B cell (primary cell): Measurements from ENCODE around the gene CPT2. TPM values are rescaled to one million over a fixed set of nuclear protein-coding genes. Genes with fewer than 3 reads are reported as not detected.

ENCODE experiments used
- ATAC-seq: fragments of 200-7000 bp; cut with Tn5 transposase; one replicate; pipeline ENCODE4 v1.10.0; 2021; ENCODE audit warnings: low read depth, mild to moderate bottlenecking, moderate number of reproducible peaks, moderate library complexity
- CTCF ChIA-PET: fragments of 350-600 bp; sonication (Branson Sonifier 250); formaldehyde crosslinking; loops from one replicate; lab custom pipeline; 2021; ENCODE audit warnings: antibody characterized with exemption, inconsistent platforms; lab: Charles Lee
- POLR2A ChIA-PET: fragments of 350-600 bp; sonication (Branson Sonifier 250); formaldehyde crosslinking; loops from one replicate; lab custom pipeline; 2021; ENCODE audit warnings: antibody characterized with exemption; lab: Charles Lee
- DNase-seq: peaks from one replicate; pipeline ENCODE4 v3.0.0; 2013
- H2AFZ ChIP-seq: 2 replicates; pipeline ENCODE4 v1.6.1; 2012; ENCODE audit warnings: mild to moderate bottlenecking, low read depth, low read length; ENCODE audit not compliant: insufficient read depth, poor library complexity, severe bottlenecking
- H3K27ac ChIP-seq, 2 donors: 1 replicate in 1 of 2; 2 replicates in 1 of 2; pipeline ENCODE4 v1.5.1; 2012 to 2013; ENCODE audit warnings: low read length in 2 of 2, mild to moderate bottlenecking in 2 of 2, moderate library complexity in 1 of 2
- H3K27me3 ChIP-seq, 4 experiments: fragments of 200-600 bp in 1 of 4; sonication (generic) in 1 of 4; replicated peaks in 1 of 4; 1 replicate in 2 of 4; 2 replicates in 2 of 4; pipeline versions ENCODE4 v1.6.1 to v1.7.0; 2013 to 2016; ENCODE audit warnings: low read length in 3 of 4, mild to moderate bottlenecking in 2 of 4, mixed read lengths in 1 of 4, moderate library complexity in 1 of 4; ENCODE audit not compliant: insufficient read depth in 4 of 4, control insufficient read depth in 3 of 4; ENCODE audit errors: control extremely low read depth in 1 of 4
- H3K36me3 ChIP-seq, 2 experiments: replicated peaks in 1 of 2; 1 replicate in 1 of 2; 2 replicates in 1 of 2; pipeline versions ENCODE4 v1.6.1 to v1.7.1; 2013; ENCODE audit warnings: low read length in 1 of 2; ENCODE audit not compliant: insufficient read depth in 2 of 2, control insufficient read depth in 1 of 2; ENCODE audit errors: control extremely low read depth in 1 of 2, extremely low read depth in 1 of 2
- H3K4me1 ChIP-seq, 2 donors: fragments of 200-600 bp in 1 of 2; sonication (generic) in 1 of 2; 1 replicate in 1 of 2; 2 replicates in 1 of 2; pipeline versions ENCODE4 v1.5.1 to v1.6.1; 2013 to 2017; ENCODE audit warnings: low read length in 2 of 2; ENCODE audit not compliant: control insufficient read depth in 2 of 2, insufficient read depth in 2 of 2
- H3K4me2 ChIP-seq: replicated peaks from 2 replicates; pipeline ENCODE3; 2012; ENCODE audit warnings: mild to moderate bottlenecking, low read depth, low read length; ENCODE audit not compliant: poor library complexity, severe bottlenecking
- H3K4me3 ChIP-seq, 5 experiments: fragments of 200-600 bp in 1 of 5; sonication (generic) in 1 of 5; 1 replicate in 3 of 5; 2 replicates in 2 of 5; pipeline versions ENCODE4 v1.5.1 to v1.7.0; 2011 to 2016; ENCODE audit warnings: low read length in 4 of 5, mild to moderate bottlenecking in 4 of 5, low read depth in 2 of 5, control low read depth in 1 of 5, moderate library complexity in 1 of 5; ENCODE audit not compliant: insufficient read depth in 1 of 5; ENCODE audit errors: control extremely low read depth in 1 of 5, extremely low read depth in 1 of 5
- H3K79me2 ChIP-seq: fragments of 200-600 bp; sonication (generic); one replicate; pipeline ENCODE4 v1.6.0; 2016; ENCODE audit warnings: low read length; ENCODE audit not compliant: control insufficient read depth, insufficient read depth
- H3K9ac ChIP-seq: fragments of 200-600 bp; sonication (generic); 2 replicates; pipeline ENCODE4 v1.6.1; 2017; ENCODE audit warnings: mild to moderate bottlenecking, low read length, moderate library complexity
- H3K9me3 ChIP-seq, 3 donors: one replicate each; pipeline versions ENCODE4 v1.6.1 to v1.7.1; 2013; ENCODE audit warnings: low read length in 2 of 3; ENCODE audit not compliant: control insufficient read depth in 2 of 3, insufficient read depth in 1 of 3; ENCODE audit errors: control extremely low read depth in 1 of 3
- H4K20me1 ChIP-seq: 2 replicates; pipeline ENCODE4 v1.6.0; 2012; ENCODE audit warnings: mild to moderate bottlenecking, low read length; ENCODE audit not compliant: insufficient read depth, control insufficient read depth, poor library complexity, severe bottlenecking
- H3K27ac Mint-ChIP-seq: one replicate; pipeline ENCODE4 v1.8.0; 2021; ENCODE audit warnings: mixed read lengths
- H3K27me3 Mint-ChIP-seq: one replicate; pipeline ENCODE4 v1.8.0; 2021; ENCODE audit warnings: mixed read lengths
- H3K4me1 Mint-ChIP-seq: one replicate; pipeline ENCODE4 v1.8.0; 2021; ENCODE audit warnings: mixed read lengths
- H3K4me3 Mint-ChIP-seq: one replicate; pipeline ENCODE4 v1.8.0; 2021; ENCODE audit warnings: mixed read lengths
- H3K9me3 Mint-ChIP-seq: one replicate; pipeline ENCODE4 v1.8.0; 2022; ENCODE audit warnings: mixed read lengths; ENCODE audit not compliant: insufficient read depth
- EZH2 ChIP-seq: IDR thresholded peaks from 2 replicates; pipeline ENCODE4 v1.6.1; 2012; ENCODE audit warnings: borderline replicate concordance, low read depth, mild to moderate bottlenecking, moderate library complexity, low read length; ENCODE audit not compliant: insufficient read depth, poor library complexity, severe bottlenecking
- WGBS: methylation state at CpG from one replicate; pipeline ENCODE4 v1.1.5; 2013; ENCODE audit warnings: missing lambda C conversion rate; ENCODE audit not compliant: insufficient coverage; 5-methylcytosine and 5-hydroxymethylcytosine counted together
- intact Hi-C: fragments of 100-400 bp; cut with micrococcal nuclease; formaldehyde crosslinking; loops from one replicate; pipeline ENCODE4 v1.10.0; 2022
- polyA plus RNA-seq: library from polyadenylated mRNA; depleted of rRNA; stranded (reverse); fragments of >200 nt; gene quantifications from 2 replicates; pipeline ENCODE4 v1.2.3, GENCODE V29; 2012
- total RNA-seq, 2 donors: library from RNA; stranded (reverse); fragments of 120-200 nt in 1 of 2; gene quantifications; 1 replicate in 1 of 2; 2 replicates in 1 of 2; pipeline versions ENCODE4 v1.2.3 to v1.2.4, GENCODE V29; 2013 to 2022
- TF ChIP-seq, protein P1 (sequence below): fragments of 200-600 bp; IDR thresholded peaks from one replicate; pipeline ENCODE4 v1.8.0; 2022; ENCODE audit warnings: antibody characterized with exemption, mild to moderate bottlenecking

Gene CPT2
- total and polyA plus RNA-seq, 2 donors (not counting 1 experiment from before 2014, with no cell fraction given): 6.3 to 19.8 TPM

DNA sequence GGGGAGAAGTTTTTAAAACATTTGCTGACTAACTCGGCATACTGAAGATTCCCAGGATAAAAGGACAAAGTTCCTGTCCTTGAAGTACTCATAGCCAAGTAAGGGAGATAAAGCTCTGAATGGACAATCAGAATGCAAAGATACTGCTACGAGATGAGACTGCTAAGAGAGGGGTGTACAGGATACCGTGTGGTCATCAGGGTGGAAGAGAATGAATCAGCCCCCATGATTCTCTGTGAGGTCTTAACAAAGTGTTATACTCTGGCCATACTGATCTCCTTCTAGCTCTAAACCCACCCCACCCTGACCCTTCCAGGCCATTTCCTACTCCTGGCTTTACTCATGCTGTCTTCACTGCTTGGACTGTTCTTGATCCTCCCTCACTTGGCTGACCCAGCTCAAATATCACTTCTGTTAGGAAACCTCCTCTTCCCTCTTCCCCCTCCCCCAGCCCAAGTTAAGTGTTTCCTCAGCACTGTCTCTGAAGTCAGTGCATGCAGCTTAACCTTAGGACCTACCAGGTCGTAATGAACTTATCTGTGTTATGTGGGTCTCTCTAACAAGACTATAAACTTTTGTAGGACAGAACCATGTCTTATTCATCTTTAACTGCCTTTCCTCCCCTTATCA is 57.5 kb downstream of the CPT2 start:
- no peak for ATAC-seq
- TF ChIP-seq, protein P1, sequence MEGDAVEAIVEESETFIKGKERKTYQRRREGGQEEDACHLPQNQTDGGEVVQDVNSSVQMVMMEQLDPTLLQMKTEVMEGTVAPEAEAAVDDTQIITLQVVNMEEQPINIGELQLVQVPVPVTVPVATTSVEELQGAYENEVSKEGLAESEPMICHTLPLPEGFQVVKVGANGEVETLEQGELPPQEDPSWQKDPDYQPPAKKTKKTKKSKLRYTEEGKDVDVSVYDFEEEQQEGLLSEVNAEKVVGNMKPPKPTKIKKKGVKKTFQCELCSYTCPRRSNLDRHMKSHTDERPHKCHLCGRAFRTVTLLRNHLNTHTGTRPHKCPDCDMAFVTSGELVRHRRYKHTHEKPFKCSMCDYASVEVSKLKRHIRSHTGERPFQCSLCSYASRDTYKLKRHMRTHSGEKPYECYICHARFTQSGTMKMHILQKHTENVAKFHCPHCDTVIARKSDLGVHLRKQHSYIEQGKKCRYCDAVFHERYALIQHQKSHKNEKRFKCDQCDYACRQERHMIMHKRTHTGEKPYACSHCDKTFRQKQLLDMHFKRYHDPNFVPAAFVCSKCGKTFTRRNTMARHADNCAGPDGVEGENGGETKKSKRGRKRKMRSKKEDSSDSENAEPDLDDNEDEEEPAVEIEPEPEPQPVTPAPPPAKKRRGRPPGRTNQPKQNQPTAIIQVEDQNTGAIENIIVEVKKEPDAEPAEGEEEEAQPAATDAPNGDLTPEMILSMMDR: no peak
- no peak for TF ChIP-seq EZH2
- Histone ChIP-seq H3K4me1 (no peaks in the 10 kb centered on the region), H3K9me3 (no peaks in the 10 kb centered on the region), H2AFZ (no peak overlapping the region), H3K9ac (no peak overlapping the region), H3K36me3 (peaks cover 3% of the 10 kb centered on the region in 2 experiments), H3K4me3 (no peak overlapping the region), H3K79me2 (no peaks in the 10 kb centered on the region), H3K27ac (no peak overlapping the region), H3K27me3 (no peaks in the 10 kb centered on the region), H4K20me1 (no peaks in the 10 kb centered on the region), H3K4me2 (no peak overlapping the region)
- no peak for DNase-seq
- Mint-ChIP-seq H3K27ac (no peak overlapping the region), H3K4me3 (no peak overlapping the region), H3K27me3 (no peaks in the 10 kb centered on the region), H3K4me1 (no peaks in the 10 kb centered on the region), H3K9me3 (no peaks in the 10 kb centered on the region)
- intact Hi-C loops: no loop called here
- CTCF ChIA-PET: interaction anchor here (1.1 kb wide), 1 partner anchor 24 kb away, joined by 5 read pairs; no protein-coding TSS in a partner anchor
- POLR2A ChIA-PET: no interaction called here
- 100% methylated on average over 2 of the region's 4 CpGs for WGBS

DNA sequence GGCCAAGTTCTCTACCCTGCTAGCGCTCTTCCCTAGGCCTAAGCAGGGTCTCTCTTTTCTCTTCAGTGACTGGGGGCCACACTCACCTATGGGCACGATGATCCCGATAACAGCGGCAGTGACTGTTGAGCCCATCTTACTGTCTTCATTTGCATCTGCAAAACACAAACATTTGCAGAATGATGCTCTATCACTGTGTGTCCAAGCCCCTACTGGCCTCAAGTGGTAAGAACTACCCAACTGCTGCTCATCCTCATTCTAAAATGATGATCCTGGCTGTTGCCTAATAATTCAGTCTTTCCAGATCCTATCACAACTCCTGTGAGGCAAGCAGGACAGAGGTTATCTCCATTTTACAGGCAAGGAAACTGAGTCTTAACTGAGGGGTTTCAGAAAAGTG is 58.4 kb downstream of the CPT2 start:
- 95% methylated on average over 4 of the region's 4 CpGs for WGBS
- H3K4me1 Mint-ChIP-seq: peaks cover 4% of the 10 kb centered on the region
- intact Hi-C loops: no loop called here

More for the DNA sequence above, 58.4 kb downstream of the CPT2 start:
- H3K4me2 ChIP-seq: no peak overlapping the region
- H3K27ac ChIP-seq: no peak overlapping the region
- no peaks in the 10 kb centered on the region for H3K9me3 ChIP-seq
- Mint-ChIP-seq H3K27me3 (no peaks in the 10 kb centered on the region), H3K4me3 (no peak overlapping the region), H3K27ac (no peak overlapping the region), H3K9me3 (no peaks in the 10 kb centered on the region)
- H4K20me1 ChIP-seq: no peaks in the 10 kb centered on the region
- H3K4me1 ChIP-seq: peaks cover 3 to 7% of the 10 kb centered on the region in 2 donors
- H3K36me3 ChIP-seq: peaks cover 3% of the 10 kb centered on the region in 2 experiments
- no peak for TF ChIP-seq EZH2
- ChIA-PET POLR2A (no interaction called here), CTCF (no interaction called here)
- H3K79me2 ChIP-seq: no peaks in the 10 kb centered on the region
- no peak for DNase-seq
- H3K9ac ChIP-seq: no peak overlapping the region
- no peak for ATAC-seq
- H3K4me3 ChIP-seq: no peak overlapping the region
- H2AFZ ChIP-seq: no peak overlapping the region
- no peaks in the 10 kb centered on the region for H3K27me3 ChIP-seq
